ENCODE data around the gene AMBRA1.

Gene AMBRA1

DNA sequence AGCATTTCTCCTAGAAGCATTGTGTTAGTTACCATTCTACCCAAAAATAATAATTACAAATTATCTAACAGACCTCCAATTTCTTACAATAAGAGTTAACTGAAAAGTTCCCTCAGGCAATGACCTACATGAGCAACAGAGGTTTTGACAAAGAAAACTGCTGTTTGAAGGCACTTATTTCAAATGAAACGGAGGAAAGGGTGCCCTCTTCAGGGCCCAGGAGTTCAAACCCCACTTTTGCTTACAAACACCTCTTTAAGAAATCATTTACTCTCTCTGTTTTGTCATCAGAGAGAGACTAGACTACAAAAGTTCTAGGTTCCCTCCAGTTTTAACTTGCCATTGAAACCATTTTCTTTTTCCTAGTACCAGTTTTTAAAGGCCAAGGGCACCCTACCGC lies 56.7 kb downstream of the AMBRA1 start:
- Histone ChIP-seq H3K27me3 (ENCODE audit: control insufficient read depth in 1 of 2, insufficient read depth in 2 of 2, low read length in 2 of 2) (no peaks in the 10 kb centered on the region), H3K9me3 (ENCODE audit: control insufficient read depth in 1 of 2, low read length in 2 of 2) (no peaks in the 10 kb centered on the region), H3K27ac (ENCODE audit: low read depth, low read length) (no peak overlapping the region), H3K4me3 (ENCODE audit: low read depth in 1 of 2, low read length in 2 of 2) (no peak overlapping the region), H3K9ac (ENCODE audit: low read depth in 1 of 2, low read length in 2 of 2) (no peak overlapping the region), H3K4me1 (ENCODE audit: control insufficient read depth in 1 of 2, insufficient read depth in 2 of 2, low read length in 2 of 2) (peaks cover 6 to 16% of the 10 kb centered on the region in 2 donors), H3K36me3 (ENCODE audit: control insufficient read depth in 1 of 2, insufficient read depth in 2 of 2, low read length in 2 of 2) (peaks cover 8 to 18% of the 10 kb centered on the region in 2 donors)

DNA sequence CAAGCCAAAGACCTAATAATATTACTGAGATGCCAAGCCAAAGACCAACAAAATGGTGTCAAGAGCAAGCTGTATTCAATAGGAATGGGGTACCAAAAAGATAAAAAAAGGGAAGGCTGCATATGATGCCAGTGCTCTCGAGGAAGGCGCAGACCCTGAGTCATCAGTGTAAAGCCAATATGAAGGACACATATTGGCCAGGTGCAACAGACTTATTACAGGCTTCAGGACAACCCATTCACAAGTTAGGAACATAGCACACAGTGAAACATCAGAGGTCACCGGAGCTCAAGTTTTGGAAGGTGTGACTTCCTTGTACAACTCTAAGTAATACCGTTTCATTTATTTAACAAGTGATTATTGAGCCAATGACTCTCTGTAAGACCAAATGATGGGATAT lies 58.1 kb downstream of the AMBRA1 start:
- H3K27ac ChIP-seq (ENCODE audit: low read depth, low read length), result no peak overlapping the region
- no peak overlapping the region for H3K9ac ChIP-seq (ENCODE audit: low read depth in 1 of 2, low read length in 2 of 2)
- peaks cover 0 to 5% of the 10 kb centered on the region in 2 donors for H3K36me3 ChIP-seq (ENCODE audit: control insufficient read depth in 1 of 2, insufficient read depth in 2 of 2, low read length in 2 of 2)
- peaks cover 0 to 4% of the 10 kb centered on the region in 2 donors for H3K4me1 ChIP-seq (ENCODE audit: control insufficient read depth in 1 of 2, insufficient read depth in 2 of 2, low read length in 2 of 2)
- H3K27me3 ChIP-seq (ENCODE audit: control insufficient read depth in 1 of 2, insufficient read depth in 2 of 2, low read length in 2 of 2), result no peaks in the 10 kb centered on the region
- no peak overlapping the region for H3K4me3 ChIP-seq (ENCODE audit: low read depth in 1 of 2, low read length in 2 of 2)
- H3K9me3 ChIP-seq (ENCODE audit: control insufficient read depth in 1 of 2, low read length in 2 of 2), result no peaks in the 10 kb centered on the region

- H3K9ac ChIP-seq (ENCODE audit: low read depth in 1 of 2, low read length in 2 of 2), result no peak overlapping the region
Observed at GRCh38 chr11:46534711-46535110, 59.1 kb downstream of the AMBRA1 start.

DNA sequence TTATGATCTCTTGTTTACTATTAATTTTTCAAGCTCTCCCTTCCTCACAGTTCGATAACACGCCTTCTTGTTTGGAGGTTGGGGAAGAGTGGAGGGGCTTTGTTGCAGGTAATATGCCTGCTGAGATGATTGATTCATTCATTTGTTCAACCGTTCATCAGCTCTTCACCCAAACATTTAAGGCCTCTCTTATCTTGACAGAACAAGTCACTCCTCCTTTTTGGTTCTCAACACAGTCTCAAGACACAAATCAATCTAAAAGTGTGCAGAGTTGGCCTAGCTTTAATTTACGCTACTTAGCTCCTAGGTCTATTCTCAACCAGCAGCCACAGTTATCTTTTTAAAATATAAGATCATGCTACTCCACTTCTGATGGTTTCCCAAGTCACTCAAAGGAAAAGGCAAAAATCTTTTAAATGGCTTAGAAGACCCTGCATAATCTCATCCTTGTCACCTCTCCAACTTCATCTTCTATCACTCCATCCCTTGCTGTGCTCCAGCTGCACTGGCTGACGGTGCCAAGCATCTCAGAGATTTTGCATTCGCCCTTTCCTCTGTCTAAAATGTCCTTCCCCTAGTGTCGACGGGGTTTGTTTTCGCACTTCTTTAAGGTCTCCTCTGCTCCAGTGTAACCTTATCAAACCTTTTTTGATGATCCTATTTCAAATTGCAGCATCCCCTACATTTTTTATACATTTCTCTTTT lies 60.3 kb downstream of the AMBRA1 start:
- no peaks in the 10 kb centered on the region for H3K36me3 ChIP-seq (ENCODE audit: control insufficient read depth in 1 of 2, insufficient read depth in 2 of 2, low read length in 2 of 2)
- no peaks in the 10 kb centered on the region for H3K9me3 ChIP-seq (ENCODE audit: control insufficient read depth in 1 of 2, low read length in 2 of 2)
- H3K27ac ChIP-seq (ENCODE audit: low read depth, low read length), result no peak overlapping the region
- H3K4me1 ChIP-seq (ENCODE audit: control insufficient read depth in 1 of 2, insufficient read depth in 2 of 2, low read length in 2 of 2), result peaks cover 4 to 15% of the 10 kb centered on the region in 2 donors
- no peak overlapping the region for H3K9ac ChIP-seq (ENCODE audit: low read depth in 1 of 2, low read length in 2 of 2)
- H3K4me3 ChIP-seq (ENCODE audit: low read depth in 1 of 2, low read length in 2 of 2), result no peak overlapping the region
- H3K27me3 ChIP-seq (ENCODE audit: control insufficient read depth in 1 of 2, insufficient read depth in 2 of 2, low read length in 2 of 2), result no peaks in the 10 kb centered on the region

More at GRCh38 chr11:46534711-46535110, 59.1 kb downstream of the AMBRA1 start:
- H3K36me3 ChIP-seq (ENCODE audit: control insufficient read depth in 1 of 2, insufficient read depth in 2 of 2, low read length in 2 of 2), result no peaks in the 10 kb centered on the region
- H3K9me3 ChIP-seq (ENCODE audit: control insufficient read depth in 1 of 2, low read length in 2 of 2), result no peaks in the 10 kb centered on the region
- H3K27me3 ChIP-seq (ENCODE audit: control insufficient read depth in 1 of 2, insufficient read depth in 2 of 2, low read length in 2 of 2), result no peaks in the 10 kb centered on the region
- no peak overlapping the region for H3K27ac ChIP-seq (ENCODE audit: low read depth, low read length)
- no peak overlapping the region for H3K4me3 ChIP-seq (ENCODE audit: low read depth in 1 of 2, low read length in 2 of 2)
- peaks cover 0 to 9% of the 10 kb centered on the region in 2 donors for H3K4me1 ChIP-seq (ENCODE audit: control insufficient read depth in 1 of 2, insufficient read depth in 2 of 2, low read length in 2 of 2)

DNA sequence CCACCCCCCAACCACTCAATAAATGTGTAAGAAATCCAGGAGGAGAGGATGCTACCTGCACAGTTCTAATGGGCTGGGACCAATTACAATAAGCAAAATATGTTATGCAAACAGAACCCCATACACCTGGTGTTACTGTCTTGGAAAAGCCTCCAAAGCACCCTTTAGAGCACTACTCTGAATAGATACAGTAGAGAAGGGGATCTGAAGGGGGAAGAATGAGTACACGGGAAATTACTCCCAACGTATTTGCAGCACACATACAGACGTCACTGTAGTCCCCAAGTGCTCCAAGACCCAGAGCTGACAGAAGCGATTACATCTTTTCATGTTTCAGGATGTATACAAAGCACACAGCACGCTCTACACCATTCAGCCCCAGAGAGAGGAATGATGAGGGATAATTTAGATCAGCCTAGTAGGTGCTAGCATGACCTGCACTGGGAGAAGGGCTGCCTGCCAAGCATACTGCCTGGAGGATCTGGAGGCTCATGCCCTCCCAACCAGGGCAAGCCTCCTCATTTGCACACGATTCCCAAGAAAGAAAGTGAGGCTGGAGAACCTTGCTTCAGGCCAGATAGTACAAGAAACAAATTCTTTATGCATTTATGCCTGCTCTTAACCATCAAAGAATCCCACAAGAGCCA lies 63.8 kb downstream of the AMBRA1 start:
- no peaks in the 10 kb centered on the region for H3K9me3 ChIP-seq (ENCODE audit: control insufficient read depth in 1 of 2, low read length in 2 of 2)
- H3K36me3 ChIP-seq (ENCODE audit: control insufficient read depth in 1 of 2, insufficient read depth in 2 of 2, low read length in 2 of 2), result no peaks in the 10 kb centered on the region
- no peak overlapping the region for H3K4me3 ChIP-seq (ENCODE audit: low read depth in 1 of 2, low read length in 2 of 2)
- no peak overlapping the region for H3K9ac ChIP-seq (ENCODE audit: low read depth in 1 of 2, low read length in 2 of 2)
- peaks cover 9 to 10% of the 10 kb centered on the region in 2 donors for H3K4me1 ChIP-seq (ENCODE audit: control insufficient read depth in 1 of 2, insufficient read depth in 2 of 2, low read length in 2 of 2)
- H3K27ac ChIP-seq (ENCODE audit: low read depth, low read length), result no peak overlapping the region
- H3K27me3 ChIP-seq (ENCODE audit: control insufficient read depth in 1 of 2, insufficient read depth in 2 of 2, low read length in 2 of 2), result no peaks in the 10 kb centered on the region

DNA sequence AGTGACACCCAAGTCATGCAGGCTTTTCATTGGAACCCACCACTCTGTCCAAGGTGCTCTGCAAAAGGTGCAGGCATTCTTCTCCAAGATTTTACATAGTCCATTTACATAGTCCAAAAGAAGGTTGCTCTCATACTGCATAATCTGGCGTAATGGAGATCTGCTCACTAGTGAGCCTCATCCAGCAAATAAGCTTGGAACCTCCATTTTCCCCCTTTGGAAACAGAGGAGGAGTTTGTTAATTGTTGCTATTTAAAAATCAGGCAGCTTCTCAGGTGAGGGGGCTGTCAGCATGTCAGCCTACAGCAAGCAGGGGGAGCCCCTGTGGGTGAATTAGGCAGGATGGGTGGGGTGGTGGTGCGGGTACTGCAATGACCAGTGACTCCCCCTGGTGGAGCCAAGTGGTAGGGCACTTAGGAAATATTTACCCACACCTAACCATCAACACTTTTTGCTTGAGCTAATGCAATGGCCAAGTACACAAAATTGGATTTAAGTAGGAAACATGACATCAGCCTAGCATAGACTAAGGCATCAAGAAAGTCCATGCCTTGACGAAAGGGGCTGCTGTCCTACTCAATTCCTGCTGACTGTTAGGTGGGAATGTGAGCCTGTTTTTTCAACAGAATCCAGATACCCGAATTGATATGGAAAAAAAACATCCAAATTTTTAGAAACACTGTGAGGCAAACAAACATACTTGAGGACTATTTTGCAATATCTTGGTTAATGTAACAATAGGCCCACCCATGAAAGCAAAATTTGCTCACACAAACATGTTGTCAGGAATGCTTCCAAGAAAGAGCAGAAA lies 64.5 kb downstream of the AMBRA1 start:
- no peak overlapping the region for H3K27ac ChIP-seq (ENCODE audit: low read depth, low read length)
- H3K9me3 ChIP-seq (ENCODE audit: control insufficient read depth in 1 of 2, low read length in 2 of 2), result no peaks in the 10 kb centered on the region
- H3K4me3 ChIP-seq (ENCODE audit: low read depth in 1 of 2, low read length in 2 of 2), result no peak overlapping the region
- H3K4me1 ChIP-seq (ENCODE audit: control insufficient read depth in 1 of 2, insufficient read depth in 2 of 2, low read length in 2 of 2), result peaks cover 9 to 10% of the 10 kb centered on the region in 2 donors
- H3K27me3 ChIP-seq (ENCODE audit: control insufficient read depth in 1 of 2, insufficient read depth in 2 of 2, low read length in 2 of 2), result no peaks in the 10 kb centered on the region
- no peaks in the 10 kb centered on the region for H3K36me3 ChIP-seq (ENCODE audit: control insufficient read depth in 1 of 2, insufficient read depth in 2 of 2, low read length in 2 of 2)
- H3K9ac ChIP-seq (ENCODE audit: low read depth in 1 of 2, low read length in 2 of 2), result no peak overlapping the region

- no peaks in the 10 kb centered on the region for H3K36me3 ChIP-seq (ENCODE audit: control insufficient read depth in 1 of 2, insufficient read depth in 2 of 2, low read length in 2 of 2)
- H3K9me3 ChIP-seq (ENCODE audit: control insufficient read depth in 1 of 2, low read length in 2 of 2), result no peaks in the 10 kb centered on the region
- H3K27me3 ChIP-seq (ENCODE audit: control insufficient read depth in 1 of 2, insufficient read depth in 2 of 2, low read length in 2 of 2), result no peaks in the 10 kb centered on the region
- H3K9ac ChIP-seq (ENCODE audit: low read depth in 1 of 2, low read length in 2 of 2), result no peak overlapping the region
- no peak overlapping the region for H3K27ac ChIP-seq (ENCODE audit: low read depth, low read length)
- H3K4me3 ChIP-seq (ENCODE audit: low read depth in 1 of 2, low read length in 2 of 2), result no peak overlapping the region
- peaks cover 9 to 11% of the 10 kb centered on the region in 2 donors for H3K4me1 ChIP-seq (ENCODE audit: control insufficient read depth in 1 of 2, insufficient read depth in 2 of 2, low read length in 2 of 2)
Observed at GRCh38 chr11:46528445-46529094, 65.3 kb downstream of the AMBRA1 start.

- Histone ChIP-seq H3K36me3 (ENCODE audit: control insufficient read depth in 1 of 2, insufficient read depth in 2 of 2, low read length in 2 of 2) (no peaks in the 10 kb centered on the region), H3K4me3 (ENCODE audit: low read depth in 1 of 2, low read length in 2 of 2) (no peak overlapping the region), H3K27ac (ENCODE audit: low read depth, low read length) (no peak overlapping the region), H3K9me3 (ENCODE audit: control insufficient read depth in 1 of 2, low read length in 2 of 2) (no peaks in the 10 kb centered on the region), H3K27me3 (ENCODE audit: control insufficient read depth in 1 of 2, insufficient read depth in 2 of 2, low read length in 2 of 2) (no peaks in the 10 kb centered on the region), H3K4me1 (ENCODE audit: control insufficient read depth in 1 of 2, insufficient read depth in 2 of 2, low read length in 2 of 2) (peaks cover 18 to 20% of the 10 kb centered on the region in 2 donors), H3K9ac (ENCODE audit: low read depth in 1 of 2, low read length in 2 of 2) (no peak overlapping the region)
Observed at GRCh38 chr11:46527591-46528130, 66.2 kb downstream of the AMBRA1 start.

- Histone ChIP-seq H3K27me3 (ENCODE audit: control insufficient read depth in 1 of 2, insufficient read depth in 2 of 2, low read length in 2 of 2) (no peaks in the 10 kb centered on the region), H3K4me1 (ENCODE audit: control insufficient read depth in 1 of 2, insufficient read depth in 2 of 2, low read length in 2 of 2) (peaks cover 20 to 25% of the 10 kb centered on the region in 2 donors), H3K9me3 (ENCODE audit: control insufficient read depth in 1 of 2, low read length in 2 of 2) (no peaks in the 10 kb centered on the region), H3K36me3 (ENCODE audit: control insufficient read depth in 1 of 2, insufficient read depth in 2 of 2, low read length in 2 of 2) (no peaks in the 10 kb centered on the region), H3K4me3 (ENCODE audit: low read depth in 1 of 2, low read length in 2 of 2) (no peak overlapping the region), H3K27ac (ENCODE audit: low read depth, low read length) (no peak overlapping the region), H3K9ac (ENCODE audit: low read depth in 1 of 2, low read length in 2 of 2) (no peak overlapping the region)
Observed at GRCh38 chr11:46526216-46527215, 67.3 kb downstream of the AMBRA1 start.
